GM12801 (cell line): ENCODE results near the gene CHN1.

ENCODE experiments used
- TF ChIP-seq, protein P1 (sequence below): IDR thresholded peaks from one replicate; pipeline ENCODE4 v1.5.1; 2011; ENCODE audit warnings: control low read depth; ENCODE audit not compliant: insufficient read length; ENCODE audit errors: extremely low read depth

Gene CHN1

DNA sequence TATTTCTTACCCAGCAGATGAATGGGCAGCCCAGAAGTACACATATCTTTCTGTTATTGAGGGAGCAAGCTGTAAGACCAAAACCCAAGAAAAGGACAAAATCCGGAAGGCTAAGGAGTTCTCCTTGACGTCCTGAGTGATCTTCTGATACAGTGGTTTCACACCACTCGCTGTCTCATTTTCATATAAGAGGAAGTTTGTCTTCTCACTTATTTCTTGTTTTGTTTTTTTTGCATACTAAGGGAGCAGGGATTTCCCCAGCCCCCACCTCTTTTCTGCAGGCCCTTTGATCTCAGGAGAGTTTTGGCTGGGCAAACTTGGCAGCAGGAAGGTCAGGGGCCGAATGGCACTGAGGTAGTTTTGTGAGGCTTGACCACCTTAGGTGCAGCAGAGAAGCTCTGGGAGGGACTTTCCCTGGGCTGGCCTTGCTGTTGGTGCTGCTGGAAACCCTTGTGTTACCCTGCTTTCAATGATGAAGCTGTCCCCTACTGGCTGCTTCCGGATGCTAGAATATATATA lies 254.2 kb downstream of the CHN1 start:
- TF ChIP-seq, protein P1, sequence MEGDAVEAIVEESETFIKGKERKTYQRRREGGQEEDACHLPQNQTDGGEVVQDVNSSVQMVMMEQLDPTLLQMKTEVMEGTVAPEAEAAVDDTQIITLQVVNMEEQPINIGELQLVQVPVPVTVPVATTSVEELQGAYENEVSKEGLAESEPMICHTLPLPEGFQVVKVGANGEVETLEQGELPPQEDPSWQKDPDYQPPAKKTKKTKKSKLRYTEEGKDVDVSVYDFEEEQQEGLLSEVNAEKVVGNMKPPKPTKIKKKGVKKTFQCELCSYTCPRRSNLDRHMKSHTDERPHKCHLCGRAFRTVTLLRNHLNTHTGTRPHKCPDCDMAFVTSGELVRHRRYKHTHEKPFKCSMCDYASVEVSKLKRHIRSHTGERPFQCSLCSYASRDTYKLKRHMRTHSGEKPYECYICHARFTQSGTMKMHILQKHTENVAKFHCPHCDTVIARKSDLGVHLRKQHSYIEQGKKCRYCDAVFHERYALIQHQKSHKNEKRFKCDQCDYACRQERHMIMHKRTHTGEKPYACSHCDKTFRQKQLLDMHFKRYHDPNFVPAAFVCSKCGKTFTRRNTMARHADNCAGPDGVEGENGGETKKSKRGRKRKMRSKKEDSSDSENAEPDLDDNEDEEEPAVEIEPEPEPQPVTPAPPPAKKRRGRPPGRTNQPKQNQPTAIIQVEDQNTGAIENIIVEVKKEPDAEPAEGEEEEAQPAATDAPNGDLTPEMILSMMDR = no peak

DNA sequence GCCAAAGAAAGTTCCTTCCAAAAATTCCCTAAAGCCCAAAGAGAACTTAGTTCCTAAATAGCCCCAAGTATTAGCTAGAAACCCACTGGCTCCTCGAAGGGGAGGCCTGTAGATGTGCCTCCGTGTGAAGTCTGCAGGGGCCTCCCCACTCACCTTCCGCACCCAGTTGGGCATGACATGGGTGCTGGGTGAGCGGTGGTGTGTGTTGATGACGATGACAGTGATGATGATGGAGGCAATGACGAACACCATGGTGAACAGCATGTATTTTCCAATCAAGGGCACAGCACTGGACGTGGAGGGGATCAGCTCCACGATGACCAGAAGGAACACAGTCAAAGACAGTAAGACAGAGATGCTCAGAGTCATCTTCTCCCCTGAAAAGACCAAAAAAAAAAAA lies 255.4 kb downstream of the CHN1 start:
- TF ChIP-seq, protein P1 = no peak

DNA sequence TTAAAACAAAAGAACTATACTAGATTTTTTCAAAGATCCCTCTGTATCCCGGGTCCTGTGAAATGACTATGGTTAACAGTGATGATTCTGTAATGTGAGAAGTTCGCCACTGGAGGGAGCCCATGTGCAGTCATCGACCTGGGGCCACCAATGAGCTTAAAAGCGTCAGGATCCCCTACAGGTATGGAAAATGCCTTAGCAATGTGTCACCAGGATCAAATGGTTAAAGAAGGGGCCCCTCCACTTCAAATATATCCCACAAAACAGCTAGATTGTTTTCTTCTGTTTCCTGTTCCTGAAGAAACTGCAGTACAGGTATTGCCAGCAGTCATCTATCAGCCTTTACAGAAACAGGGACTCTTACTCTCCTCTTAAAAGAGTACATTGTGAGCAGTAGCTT lies 256.2 kb downstream of the CHN1 start:
- TF ChIP-seq, protein P1 = peak; percentile 14
